Thoracic aorta (tissue), 2 donors: ENCODE data around the gene C6orf62. TPM values are rescaled to one million over a fixed set of nuclear protein-coding genes. Genes with fewer than 3 reads are reported as not detected.
"Not testable (repeated sequence)": the region's sequence is repeated elsewhere in the genome, so short reads cannot be mapped to it uniquely, and the experiment has no call there.

Source experiments
- ATAC-seq: fragments of 150-250 bp; one replicate; pipeline ENCODE4 v1.8.0; 2017; ENCODE audit warnings: low read depth; ENCODE audit not compliant: insufficient number of reproducible peaks, low FRiP score
- DNase-seq: peaks from one replicate; pipeline ENCODE4 v3.0.0-alpha.2; 2020; ENCODE audit warnings: low spot score
- H3K27ac ChIP-seq, 2 donors: fragments of 200-600 bp; sonication (generic); 1 replicate in 1 of 2; 2 replicates in 1 of 2; pipeline ENCODE4 v1.5.1; 2016; ENCODE audit warnings: mild to moderate bottlenecking in 2 of 2, moderate library complexity in 2 of 2
- H3K27me3 ChIP-seq: fragments of 200-600 bp; sonication (generic); replicated peaks from 2 replicates; pipeline ENCODE4 v1.6.0; 2016; ENCODE audit warnings: mild to moderate bottlenecking; ENCODE audit not compliant: insufficient read depth
- H3K36me3 ChIP-seq: fragments of 200-600 bp; sonication (generic); one replicate; pipeline ENCODE4 v1.5.1; 2016
- H3K4me1 ChIP-seq, 2 donors: fragments of 200-600 bp; sonication (generic); 1 replicate in 1 of 2; 2 replicates in 1 of 2; pipeline versions ENCODE4 v1.5.1 to v1.6.0; 2016; ENCODE audit warnings: low read depth in 2 of 2, mild to moderate bottlenecking in 1 of 2; ENCODE audit not compliant: control insufficient read depth in 1 of 2
- H3K4me3 ChIP-seq: fragments of 200-600 bp; sonication (generic); 2 replicates; pipeline ENCODE4 v1.5.1; 2016; ENCODE audit warnings: mild to moderate bottlenecking
- H3K9me3 ChIP-seq: fragments of 200-600 bp; sonication (generic); 2 replicates; pipeline ENCODE4 v1.5.1; 2016
- CTCF ChIP-seq: fragments of 200-600 bp; sonication (generic); IDR thresholded peaks from one replicate; pipeline ENCODE4 v1.5.1; 2019; ENCODE audit warnings: antibody characterized with exemption
- total RNA-seq, 2 donors: library from RNA; depleted of rRNA; stranded (reverse); fragments of >200 nt; gene quantifications; one replicate each; pipeline versions ENCODE4 v1.1.0 to v1.2.3, GENCODE V29; 2016

C6orf62 gene
- total RNA-seq, result 10 to 100 TPM; 37.6 to 72.2 TPM

- Histone ChIP-seq H3K27me3 (no peaks in the 10 kb centered on the region), H3K9me3 (no peaks in the 10 kb centered on the region), H3K4me1 (peaks cover 35 to 36% of the 10 kb centered on the region in 2 donors), H3K27ac (peak within 1 kb of the TSS; percentile 100), H3K36me3 (peaks cover 7% of the 10 kb centered on the region), H3K4me3 (peak within 1 kb of the TSS; percentile 98)
- no peak for ATAC-seq
- DNase-seq, result no peak
- no peak for TF ChIP-seq CTCF
Measured at GRCh38 chr6:24719125-24719971, at the start of gene C6orf62. C6orf62 (minus strand) TSS chr6:24719154; CDS start chr6:24718668, 486 bp downstream.

GRCh38 chr6:24768361-24768760 is 49.4 kb upstream of the C6orf62 start:
- Histone ChIP-seq H3K4me1 (no peaks in the 10 kb centered on the region), H3K27ac (no peak overlapping the region), H3K27me3 (no peaks in the 10 kb centered on the region), H3K36me3 (no peaks in the 10 kb centered on the region), H3K4me3 (no peak overlapping the region), H3K9me3 (no peaks in the 10 kb centered on the region)
- ATAC-seq (no peak), DNase-seq (no peak)
- TF ChIP-seq CTCF, result no peak

GRCh38 chr6:24766680-24767462 is 47.9 kb upstream of the C6orf62 start:
- TF ChIP-seq CTCF, result peak; percentile 35
- Histone ChIP-seq H3K27ac (no peak overlapping the region), H3K36me3 (no peaks in the 10 kb centered on the region), H3K4me1 (no peaks in the 10 kb centered on the region), H3K4me3 (no peak overlapping the region), H3K27me3 (no peaks in the 10 kb centered on the region), H3K9me3 (no peaks in the 10 kb centered on the region)
- ATAC-seq (no peak), DNase-seq (no peak)

- DNase-seq, H3K36me3 ChIP-seq, H3K4me3 ChIP-seq, H3K27me3 ChIP-seq, H3K27ac ChIP-seq, H3K4me1 ChIP-seq, ATAC-seq, H3K9me3 ChIP-seq: not testable (repeated sequence)
Measured at GRCh38 chr6:24765968-24766367, 47.0 kb upstream of the C6orf62 start.

- H3K4me3 ChIP-seq, ATAC-seq, H3K36me3 ChIP-seq, H3K4me1 ChIP-seq, DNase-seq, H3K9me3 ChIP-seq, H3K27me3 ChIP-seq, H3K27ac ChIP-seq: not testable (repeated sequence)
Measured at GRCh38 chr6:24764833-24765828, 46.2 kb upstream of the C6orf62 start.
